SK-N-MC (cell line): ENCODE data around the gene LIPA.
"Not testable (repeated sequence)": the region's sequence is repeated elsewhere in the genome, so short reads cannot be mapped to it uniquely, and the experiment has no call there.

Experiments
- DNase-seq: peaks from one replicate; pipeline ENCODE4 v3.0.0-alpha.2; 2011; ENCODE audit warnings: low read depth, low spot score
- H3K27ac ChIP-seq: fragments of 200-600 bp; sonication (generic); 2 replicates; pipeline ENCODE4 v1.5.1; 2016; ENCODE audit warnings: mixed run types
- H3K36me3 ChIP-seq: fragments of 200-600 bp; sonication (generic); 2 replicates; pipeline ENCODE4 v1.6.1; 2017; ENCODE audit warnings: antibody characterized with exemption, low read length, mixed read lengths; ENCODE audit not compliant: insufficient read depth
- H3K4me3 ChIP-seq: fragments of 200-600 bp; sonication (generic); 2 replicates; pipeline ENCODE4 v1.5.1; 2016
- H3K9ac ChIP-seq: fragments of 200-600 bp; sonication (generic); 2 replicates; pipeline ENCODE4 v1.8.0; 2017; ENCODE audit warnings: mixed run types, mixed read lengths; ENCODE audit not compliant: insufficient read length
- H3K9me3 ChIP-seq: fragments of 200-600 bp; sonication (generic); 2 replicates; pipeline ENCODE4 v1.6.1; 2017; ENCODE audit warnings: low read depth, mild to moderate bottlenecking, antibody characterized with exemption, low read length, moderate library complexity, mixed read lengths
- EZH2 ChIP-seq: fragments of 200-600 bp; sonication (generic); IDR thresholded peaks from one replicate; pipeline ENCODE4 v1.6.1; 2017; ENCODE audit warnings: antibody characterized with exemption
- FOXP2 ChIP-seq: optimal IDR thresholded peaks from 2 replicates; pipeline ENCODE3; 2011; ENCODE audit warnings: mild to moderate bottlenecking, moderate library complexity; ENCODE audit not compliant: insufficient read depth; ENCODE audit errors: extremely low read length, control extremely low read depth
- POLR2AphosphoS5 ChIP-seq: IDR thresholded peaks from 2 replicates; pipeline ENCODE4 v1.6.1; 2012; ENCODE audit warnings: mild to moderate bottlenecking, low read depth, low read length, borderline replicate concordance

The LIPA gene

DNA sequence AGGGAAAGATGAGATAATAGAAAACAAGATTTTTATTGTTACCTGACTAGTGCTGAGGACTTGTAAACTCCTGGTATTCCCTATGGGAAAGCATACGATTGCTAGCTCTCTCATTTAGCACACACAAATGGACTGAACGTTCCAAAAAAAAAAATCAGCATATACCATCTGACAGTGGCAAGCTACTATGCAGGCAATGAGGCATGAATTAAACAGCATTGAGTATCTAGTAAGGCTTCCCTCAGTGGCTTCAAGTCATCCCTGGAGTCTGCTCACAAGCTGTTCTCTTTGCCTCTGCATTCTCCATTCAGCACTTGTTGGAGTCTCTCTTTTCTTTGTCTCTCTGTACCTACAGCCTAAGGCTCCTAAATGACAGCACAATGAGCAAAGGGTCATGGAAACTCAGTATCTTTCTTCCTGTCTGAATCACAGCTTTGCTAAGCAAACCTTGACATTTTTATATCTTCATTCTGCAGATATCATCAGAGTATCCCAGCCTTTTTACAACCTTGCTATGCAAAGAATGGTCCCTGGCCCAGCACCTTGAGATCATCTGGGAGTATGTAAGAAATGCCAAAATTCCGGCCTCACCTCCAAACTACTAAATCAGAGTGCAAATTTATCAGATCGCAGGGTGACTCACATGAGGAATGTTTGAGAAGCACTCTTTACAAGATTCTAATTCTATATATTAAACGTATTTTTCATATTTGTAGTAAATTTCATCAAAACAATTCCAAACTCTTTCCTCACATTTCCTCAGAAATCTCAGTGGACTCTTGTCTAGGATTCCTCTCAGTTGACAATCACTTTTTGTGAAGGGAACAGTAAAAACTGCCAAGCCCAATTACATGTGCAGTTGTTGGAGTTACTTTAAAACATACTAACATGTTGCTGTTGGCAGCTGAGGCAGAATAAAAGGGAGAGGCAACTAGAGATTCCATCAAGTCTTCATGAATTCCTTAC, 10.8 kb upstream of the LIPA start:
- Histone ChIP-seq H3K9me3 (no peaks in the 10 kb centered on the region), H3K9ac (no peak overlapping the region), H3K4me3 (no peak overlapping the region), H3K36me3 (no peaks in the 10 kb centered on the region), H3K27ac (no peak overlapping the region)
- no peak for DNase-seq
- TF ChIP-seq FOXP2 (no peak), POLR2AphosphoS5 (no peak), EZH2 (no peak)

GRCh38 chr10:89258881-89259280, 7.3 kb upstream of the LIPA start:
- TF ChIP-seq FOXP2: no peak
- no peak for TF ChIP-seq POLR2AphosphoS5
- no peak for TF ChIP-seq EZH2
- Histone ChIP-seq H3K9ac (no peak overlapping the region), H3K4me3 (no peak overlapping the region), H3K27ac (no peak overlapping the region), H3K36me3 (no peaks in the 10 kb centered on the region), H3K9me3 (no peaks in the 10 kb centered on the region)
- no peak for DNase-seq

DNA sequence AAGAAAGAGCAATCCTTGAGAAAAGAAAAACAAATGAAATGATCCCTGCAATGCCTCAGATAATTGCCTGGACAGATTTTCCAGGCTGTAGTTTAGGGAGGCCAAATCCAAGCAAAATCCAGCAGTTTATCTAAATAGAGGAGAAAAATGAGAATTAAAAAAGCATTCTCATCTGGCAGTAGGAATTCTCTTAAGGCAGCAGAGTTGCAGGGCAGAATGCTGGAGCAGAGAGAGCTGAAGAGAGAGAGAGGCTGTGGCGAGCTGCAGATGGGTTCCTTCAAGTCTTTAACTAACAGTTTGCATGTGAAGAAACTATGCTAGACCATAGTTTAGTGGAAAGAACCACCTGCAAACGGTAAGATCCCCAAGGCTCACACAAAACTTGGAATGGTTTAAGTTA, 6.0 kb upstream of the LIPA start:
- DNase-seq: no peak
- no peaks in the 10 kb centered on the region for H3K9me3 ChIP-seq
- H3K36me3 ChIP-seq: no peaks in the 10 kb centered on the region
- no peak overlapping the region for H3K4me3 ChIP-seq
- TF ChIP-seq EZH2 (no peak), FOXP2 (no peak), POLR2AphosphoS5 (no peak)
- no peak overlapping the region for H3K9ac ChIP-seq
- H3K27ac ChIP-seq: no peak overlapping the region

DNA sequence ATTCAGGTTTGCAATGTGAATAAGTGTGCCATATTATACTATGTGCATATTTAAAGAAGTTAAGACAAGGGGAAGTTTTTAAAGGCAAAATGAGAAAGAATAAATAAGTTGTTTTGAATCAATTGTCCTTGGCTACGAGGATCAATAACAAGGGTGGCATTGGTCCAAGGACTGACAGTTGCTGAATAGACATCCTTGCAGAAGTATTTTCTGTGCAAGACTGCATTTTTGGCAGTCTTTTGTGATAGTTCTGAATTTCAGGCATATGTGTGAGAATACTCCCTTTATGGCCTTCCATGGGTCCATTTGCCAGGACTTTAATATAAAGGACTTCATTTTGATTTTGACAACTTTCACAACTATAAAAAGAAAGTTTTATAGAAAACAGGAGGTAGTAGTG, 5.4 kb upstream of the LIPA start:
- Histone ChIP-seq H3K9ac (no peak overlapping the region), H3K36me3 (no peaks in the 10 kb centered on the region), H3K27ac (no peak overlapping the region), H3K4me3 (no peak overlapping the region), H3K9me3 (no peaks in the 10 kb centered on the region)
- no peak for TF ChIP-seq FOXP2
- TF ChIP-seq POLR2AphosphoS5: no peak
- no peak for TF ChIP-seq EZH2
- no peak for DNase-seq

DNA sequence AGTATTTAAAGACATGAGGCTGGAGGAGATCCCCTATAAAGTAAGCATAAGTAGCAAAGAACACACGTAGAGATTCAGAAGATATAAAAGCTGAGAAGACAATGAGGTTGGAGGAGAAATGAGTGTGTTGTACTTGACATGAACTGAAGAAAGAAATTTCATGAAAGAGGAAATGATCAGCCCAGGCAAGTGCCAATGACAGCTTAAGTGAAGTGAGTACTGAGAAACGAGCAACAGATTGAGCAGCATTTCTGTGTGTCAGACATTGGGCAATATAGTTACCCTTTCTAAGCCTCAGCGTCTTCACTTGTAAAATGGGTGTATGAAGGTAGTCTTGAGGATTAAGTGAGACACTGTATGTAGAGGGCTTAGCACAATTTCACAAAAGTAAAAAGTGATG, 4.8 kb upstream of the LIPA start:
- no peak for DNase-seq
- Histone ChIP-seq H3K9me3 (no peaks in the 10 kb centered on the region), H3K27ac (no peak overlapping the region), H3K9ac (no peak overlapping the region), H3K36me3 (no peaks in the 10 kb centered on the region), H3K4me3 (no peak overlapping the region)
- TF ChIP-seq POLR2AphosphoS5 (no peak), EZH2 (no peak), FOXP2 (no peak)

- Histone ChIP-seq H3K9ac (no peak overlapping the region), H3K4me3 (no peak overlapping the region), H3K9me3 (no peaks in the 10 kb centered on the region), H3K27ac (no peak overlapping the region), H3K36me3 (no peaks in the 10 kb centered on the region)
- TF ChIP-seq POLR2AphosphoS5 (no peak), EZH2 (no peak), FOXP2 (no peak)
- no peak for DNase-seq
Measured at GRCh38 chr10:89255793-89256192, 4.2 kb upstream of the LIPA start.

GRCh38 chr10:89255091-89255579, 3.6 kb upstream of the LIPA start:
- not testable (repeated sequence) for H3K27ac ChIP-seq, H3K4me3 ChIP-seq, DNase-seq, H3K9ac ChIP-seq, H3K36me3 ChIP-seq, H3K9me3 ChIP-seq

DNA sequence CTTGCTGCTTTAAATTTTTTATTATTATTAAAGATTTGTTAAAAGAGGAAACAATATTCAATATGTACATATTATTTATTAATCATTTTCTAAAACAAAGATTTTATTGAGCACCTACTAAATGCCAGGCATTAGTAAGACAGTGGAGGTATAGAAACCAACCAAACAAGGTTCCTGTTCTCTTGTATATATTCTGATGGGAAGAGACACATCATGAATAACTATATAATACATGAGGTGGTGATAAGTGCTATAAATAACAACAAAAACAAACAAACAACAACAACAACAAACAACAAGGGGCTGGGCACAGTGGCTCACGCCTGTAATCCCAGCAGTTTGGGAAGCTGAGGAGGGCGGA, 630 bp upstream of the LIPA start:
- no peaks in the 10 kb centered on the region for H3K9me3 ChIP-seq
- H3K9ac ChIP-seq: no peak overlapping the region
- H3K27ac ChIP-seq: no peak overlapping the region
- TF ChIP-seq FOXP2 (no peak), POLR2AphosphoS5 (no peak), EZH2 (no peak)
- DNase-seq: no peak
- H3K36me3 ChIP-seq: no peaks in the 10 kb centered on the region
- H3K4me3 ChIP-seq: no peak overlapping the region; the same call in 1 of the 2 replicates
